H1 (cell line): ENCODE measurements around the gene TSGA10. TPM values are rescaled to one million over a fixed set of nuclear protein-coding genes. Genes with fewer than 3 reads are reported as not detected.

Source experiments
- CTCF ChIA-PET: fragments of 300-600 bp; sonication (Branson Sonifier 250); formaldehyde crosslinking; loops from one replicate; lab custom pipeline; 2021; ENCODE audit not compliant: partially characterized antibody; lab: Charles Lee
- POLR2A ChIA-PET: fragments of 300-600 bp; sonication (Branson Sonifier 250); formaldehyde crosslinking; loops from one replicate; lab custom pipeline; 2021; ENCODE audit warnings: inconsistent platforms; ENCODE audit not compliant: partially characterized antibody; lab: Charles Lee
- DNase-seq, 2 experiments: peaks; one replicate each; pipeline versions ENCODE4 v3.0.0 to v3.0.0-alpha.2; 2010 to 2022; ENCODE audit warnings: low spot score in 2 of 2, low read depth in 1 of 2, mixed read lengths in 1 of 2
- FAIRE-seq: peaks from 2 replicates; lab custom pipeline; 2011; peaks lifted over from hg19 to GRCh38; lab: Jason Lieb, UNC
- H2AFZ ChIP-seq: 2 replicates; pipeline ENCODE4 v1.8.1; 2012; ENCODE audit warnings: low read length, inconsistent platforms
- H2AK5ac ChIP-seq: 2 replicates; pipeline ENCODE4 v1.6.1; 2013; ENCODE audit warnings: low read depth, low read length
- H2BK120ac ChIP-seq: replicated peaks from 2 replicates; pipeline ENCODE3; 2013; ENCODE audit warnings: low read depth, low read length, inconsistent platforms
- H2BK12ac ChIP-seq: 2 replicates; pipeline ENCODE4 v1.6.1; 2013; ENCODE audit warnings: low read depth, low read length
- H2BK15ac ChIP-seq: 2 replicates; pipeline ENCODE4 v1.6.1; 2013; ENCODE audit warnings: low read length
- H2BK20ac ChIP-seq: 2 replicates; pipeline ENCODE4 v1.6.1; 2013; ENCODE audit warnings: low read length
- H2BK5ac ChIP-seq: 2 replicates; pipeline ENCODE4 v1.6.1; 2013; ENCODE audit warnings: low read depth, low read length
- H3K14ac ChIP-seq: 2 replicates; pipeline ENCODE4 v1.6.1; 2013; ENCODE audit warnings: inconsistent platforms; ENCODE audit not compliant: insufficient read length
- H3K18ac ChIP-seq: 2 replicates; pipeline ENCODE4 v1.6.1; 2013; ENCODE audit warnings: low read length; ENCODE audit errors: extremely low read depth
- H3K23ac ChIP-seq: 2 replicates; pipeline ENCODE4 v1.6.1; 2013; ENCODE audit warnings: inconsistent platforms; ENCODE audit not compliant: insufficient read length
- H3K23me2 ChIP-seq: 2 replicates; pipeline ENCODE4 v1.6.1; 2013; ENCODE audit warnings: low read depth, low read length
- H3K27ac ChIP-seq: 2 replicates; pipeline ENCODE4 v1.6.1; 2011; ENCODE audit warnings: low read depth, low read length, inconsistent platforms
- H3K27me3 ChIP-seq, 4 experiments: replicated peaks in 1 of 4; 1 replicate in 1 of 4; 2 replicates in 3 of 4; pipeline versions ENCODE4 v1.6.1 to v1.8.1; 2011 to 2013; ENCODE audit warnings: low read length in 3 of 4, mild to moderate bottlenecking in 3 of 4, inconsistent platforms in 2 of 4, mixed read lengths in 2 of 4, moderate library complexity in 1 of 4; ENCODE audit not compliant: control insufficient read depth in 3 of 4, insufficient read depth in 3 of 4; ENCODE audit errors: extremely low read depth in 1 of 4
- H3K36me3 ChIP-seq, 4 experiments: 2 replicates each; pipeline versions ENCODE4 v1.6.1 to v1.8.1; 2011 to 2013; ENCODE audit warnings: mild to moderate bottlenecking in 4 of 4, low read length in 3 of 4, moderate library complexity in 2 of 4, control low read depth in 1 of 4, inconsistent platforms in 1 of 4; ENCODE audit not compliant: insufficient read depth in 4 of 4, control insufficient read depth in 2 of 4
- H3K4ac ChIP-seq: replicated peaks from 2 replicates; pipeline ENCODE3; 2013; ENCODE audit warnings: low read length, low read depth, mixed read lengths, inconsistent platforms; ENCODE audit not compliant: insufficient read length
- H3K4me1 ChIP-seq, 4 experiments: replicated peaks in 1 of 4; 1 replicate in 1 of 4; 2 replicates in 3 of 4; pipeline versions ENCODE4 v1.6.1 to v1.8.1; 2011 to 2013; ENCODE audit warnings: low read length in 3 of 4, inconsistent platforms in 2 of 4, mixed read lengths in 1 of 4; ENCODE audit not compliant: insufficient read depth in 4 of 4, control insufficient read depth in 3 of 4
- H3K4me2 ChIP-seq, 2 experiments: 2 replicates each; pipeline versions ENCODE4 v1.6.1 to v1.8.1; 2011 to 2013; ENCODE audit warnings: low read depth in 2 of 2, low read length in 2 of 2, control low read depth in 1 of 2, inconsistent platforms in 1 of 2, mild to moderate bottlenecking in 1 of 2; ENCODE audit not compliant: insufficient read depth in 1 of 2
- H3K4me3 ChIP-seq, 4 experiments: fragments of 200-600, 300-600 bp in 1 of 4; sonication (generic), shearing (Covaris generic), sonication (Bioruptor Twin) in 1 of 4; 2 replicates each; pipeline versions ENCODE4 v1.5.1 to v1.8.1; 2011 to 2016; ENCODE audit warnings: low read length in 4 of 4, low read depth in 3 of 4, control low read depth in 2 of 4, inconsistent platforms in 2 of 4, mild to moderate bottlenecking in 2 of 4, mixed read lengths in 1 of 4, moderate library complexity in 1 of 4; ENCODE audit not compliant: insufficient read depth in 2 of 4; ENCODE audit errors: extremely low read depth in 1 of 4
- H3K56ac ChIP-seq: replicated peaks from 2 replicates; pipeline ENCODE3; 2013; ENCODE audit warnings: low read depth, mild to moderate bottlenecking, mixed read lengths, low read length, inconsistent platforms; ENCODE audit not compliant: insufficient read length
- H3K79me1 ChIP-seq: 2 replicates; pipeline ENCODE4 v1.6.1; 2013; ENCODE audit warnings: low read depth, low read length, control low read depth
- H3K79me2 ChIP-seq, 2 experiments: 2 replicates each; pipeline versions ENCODE4 v1.6.1 to v1.8.1; 2012 to 2013; ENCODE audit warnings: low read length in 2 of 2, mild to moderate bottlenecking in 2 of 2, inconsistent platforms in 1 of 2; ENCODE audit not compliant: insufficient read depth in 2 of 2, control insufficient read depth in 1 of 2
- H3K9ac ChIP-seq, 4 experiments: replicated peaks in 1 of 4; 1 replicate in 1 of 4; 2 replicates in 3 of 4; pipeline versions ENCODE4 v1.6.1 to v1.8.1; 2011 to 2013; ENCODE audit warnings: low read depth in 3 of 4, low read length in 3 of 4, control low read depth in 2 of 4, mild to moderate bottlenecking in 2 of 4, moderate library complexity in 2 of 4, inconsistent platforms in 1 of 4; ENCODE audit errors: extremely low read depth in 1 of 4
- H3K9me3 ChIP-seq, 2 experiments: 2 replicates each; pipeline versions ENCODE4 v1.6.1 to v1.8.1; 2012 to 2013; ENCODE audit warnings: mild to moderate bottlenecking in 2 of 2, moderate library complexity in 2 of 2, control low read depth in 1 of 2, inconsistent platforms in 1 of 2, low read depth in 1 of 2, low read length in 1 of 2, mixed read lengths in 1 of 2; ENCODE audit not compliant: insufficient read depth in 2 of 2
- H4K20me1 ChIP-seq, 2 experiments: replicated peaks in 1 of 2; 2 replicates each; pipeline versions ENCODE3 to v1.8.1; 2011 to 2013; ENCODE audit warnings: inconsistent platforms in 2 of 2, low read length in 2 of 2, mild to moderate bottlenecking in 1 of 2; ENCODE audit not compliant: insufficient read depth in 2 of 2, control insufficient read depth in 1 of 2
- H4K5ac ChIP-seq: 2 replicates; pipeline ENCODE4 v1.6.1; 2013; ENCODE audit warnings: low read length, low read depth, mixed read lengths, inconsistent platforms; ENCODE audit not compliant: insufficient read length
- H4K8ac ChIP-seq: 2 replicates; pipeline ENCODE4 v1.8.0; 2013; ENCODE audit warnings: mild to moderate bottlenecking, moderate library complexity, low read length, inconsistent platforms; ENCODE audit not compliant: insufficient read depth; ENCODE audit errors: extremely low read depth
- H4K91ac ChIP-seq: replicated peaks from 2 replicates; pipeline ENCODE3; 2013; ENCODE audit warnings: low read length, mixed read lengths, inconsistent platforms; ENCODE audit not compliant: insufficient read length
- CHD1 ChIP-seq: IDR thresholded peaks from 2 replicates; pipeline ENCODE4 v1.6.1; 2012; ENCODE audit warnings: low read depth, low read length, improper control_type of control experiment
- CHD2 ChIP-seq: IDR thresholded peaks from 2 replicates; pipeline ENCODE4 v1.6.1; 2012; ENCODE audit warnings: low read length, improper control_type of control experiment
- KDM5A ChIP-seq: fragments of 200-600 bp; IDR thresholded peaks from 2 replicates; pipeline ENCODE4 v1.7.1; 2012; ENCODE audit warnings: mild to moderate bottlenecking, low read length, inconsistent platforms, mixed read lengths
- NANOG ChIP-seq: IDR thresholded peaks from 2 replicates; pipeline ENCODE4 v1.6.1; 2011; ENCODE audit warnings: low read length, low read depth, mild to moderate bottlenecking, inconsistent platforms; ENCODE audit not compliant: insufficient read depth, poor library complexity, severe bottlenecking
- RXRA ChIP-seq: IDR thresholded peaks from 2 replicates; pipeline ENCODE4 v1.6.1; 2011; ENCODE audit warnings: low read depth, mild to moderate bottlenecking, low read length, moderate library complexity; ENCODE audit not compliant: insufficient read depth
- SIX5 ChIP-seq: IDR thresholded peaks from 2 replicates; pipeline ENCODE4 v1.6.1; 2011; ENCODE audit warnings: mild to moderate bottlenecking, low read depth, low read length
- WGBS, 2 experiments: shearing (Covaris generic) in 1 of 2; methylation state at CpG; one replicate each; pipeline versions ENCODE4 v1.1.6 to v1.1.7; 2013 to 2015; ENCODE audit warnings: low lambda C conversion rate in 2 of 2, mixed read lengths in 2 of 2, inconsistent platforms in 1 of 2, low coverage in 1 of 2, missing lambda C conversion rate in 1 of 2; ENCODE audit not compliant: insufficient replicate concordance in 2 of 2, insufficient coverage in 1 of 2, insufficient read length in 1 of 2; ENCODE audit errors: extremely low coverage in 1 of 2, missing lambda C conversion rate in 1 of 2; 5-methylcytosine and 5-hydroxymethylcytosine counted together
- polyA plus RNA-seq, 7 experiments: library from polyadenylated mRNA; depleted of rRNA in 3 of 7; stranded (reverse) in 5 of 7; unstranded in 2 of 7; fragments of >200 nt in 5 of 7; fragments of 200-250 nt in 2 of 7; gene quantifications; 1 replicate in 5 of 7; 2 replicates in 1 of 7; 4 replicates in 1 of 7; pipeline versions ENCODE4 v1.2.1 to v1.2.3, GENCODE V29; 2011 to 2013; ENCODE audit warnings: missing spikeins in 2 of 7, mixed read lengths in 2 of 7
- total RNA-seq: library from RNA; stranded (reverse); fragmentation: NEBNext Ultra II Directional; extraction: Animal tissue kit (Norgen Biotek cat#: 25700); gene quantifications from 2 replicates; pipeline ENCODE4 v1.2.1, GENCODE V29; 2021

The TSGA10 gene
- total and polyA plus RNA-seq, 2 of the 8 experiments (the other 6 are each of a cell fraction or from before 2014, with no cell fraction given) = 2.2 to 7.4 TPM

DNA sequence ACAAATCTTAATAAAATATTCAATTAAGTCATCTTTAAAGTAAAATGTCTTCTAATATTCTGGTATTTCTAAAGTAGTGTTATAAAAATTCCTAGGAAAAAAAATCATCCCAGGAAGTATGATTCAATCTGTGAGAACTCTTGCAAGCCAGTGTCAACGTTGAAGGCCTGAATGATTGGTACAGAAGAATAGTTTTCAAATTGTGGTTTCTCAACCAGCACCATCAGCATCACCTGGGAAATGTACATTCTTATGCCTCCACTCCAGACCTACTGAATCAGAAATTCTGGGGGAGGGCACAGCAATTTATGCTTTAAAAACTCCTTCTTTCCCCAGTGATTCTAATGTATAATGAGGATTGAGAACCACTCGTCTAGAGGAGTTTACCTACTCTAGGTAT lies 75.5 kb downstream of the TSGA10 start:
- no peak for DNase-seq
- 77% methylated on average over 2 of the region's 2 CpGs; no CpG with 5 or more reads in 1 of the 2 experiments for WGBS, 2 experiments
- H3K36me3 ChIP-seq = no peaks in the 10 kb centered on the region
- no peak overlapping the region for H3K23ac ChIP-seq
- H2BK12ac ChIP-seq = no peak overlapping the region
- no peaks in the 10 kb centered on the region for H3K27me3 ChIP-seq
- CTCF ChIA-PET = interaction anchor here (0.9 to 1.1 kb wide), 3 partner anchors 11 to 101 kb away, joined by 3 to 4 read pairs (median 3); no protein-coding TSS in a partner anchor
- no peaks in the 10 kb centered on the region for H3K9me3 ChIP-seq
- H3K4ac ChIP-seq = no peak overlapping the region
- H4K20me1 ChIP-seq = no peaks in the 10 kb centered on the region
- H2BK20ac ChIP-seq = no peak overlapping the region
- H3K9ac ChIP-seq = no peak overlapping the region
- no peaks in the 10 kb centered on the region for H3K23me2 ChIP-seq
- H2BK5ac ChIP-seq = no peak overlapping the region
- H3K79me1 ChIP-seq = no peaks in the 10 kb centered on the region
- H3K14ac ChIP-seq = no peak overlapping the region
- no peak overlapping the region for H2BK120ac ChIP-seq
- H2AFZ ChIP-seq = no peak overlapping the region
- peaks cover 0 to 5% (median 3%) of the 10 kb centered on the region in 4 experiments; a peak in 3 of 7 replicates for H3K4me1 ChIP-seq
- H4K91ac ChIP-seq = no peak overlapping the region
- FAIRE-seq = no peak
- no peak overlapping the region for H2AK5ac ChIP-seq
- H3K79me2 ChIP-seq = no peaks in the 10 kb centered on the region
- no peak overlapping the region for H4K5ac ChIP-seq
- POLR2A ChIA-PET = no interaction called here
- no peak overlapping the region for H4K8ac ChIP-seq
- H3K4me3 ChIP-seq = no peak overlapping the region
- no peak overlapping the region for H3K56ac ChIP-seq
- no peak overlapping the region for H3K27ac ChIP-seq
- no peak overlapping the region for H2BK15ac ChIP-seq
- no peak overlapping the region for H3K18ac ChIP-seq
- no peak overlapping the region for H3K4me2 ChIP-seq
- TF ChIP-seq CHD2 = no peak
- TF ChIP-seq RXRA = no peak
- TF ChIP-seq NANOG = no peak
- TF ChIP-seq KDM5A = no peak
- TF ChIP-seq CHD1 = no peak
- TF ChIP-seq SIX5 = no peak
